Measurements from ENCODE around the gene DQX1. TPM values are rescaled to one million over a fixed set of nuclear protein-coding genes. Genes with fewer than 3 reads are reported as not detected.

DQX1 gene
- total and polyA plus RNA-seq, 9 of the 15 experiments (the other 6 are each of a cell fraction or from before 2014, with no cell fraction given) = 0.04 to 0.38 (median 0.18) TPM; not detected in 1

GRCh38 chr2:74536166-74536950 is 10.3 kb upstream of the DQX1 start:
- Histone ChIP-seq H3K4me1 (replicated peaks in 1 of 2; ENCODE audit: control insufficient read depth in 2 of 2, insufficient read depth in 2 of 2, low read length in 2 of 2) (peaks cover 11 to 20% of the 10 kb centered on the region in 2 experiments; a peak in 4 of 5 replicates), H3K9me3 (replicated peaks; ENCODE audit: control insufficient read depth, insufficient read depth, low read depth, low read length) (no peaks in the 10 kb centered on the region), H3K27ac (ENCODE audit: extremely low read depth, low read depth, low read length) (no peak overlapping the region), H3K9ac (ENCODE audit: insufficient read depth in 1 of 2, low read depth in 2 of 2, low read length in 2 of 2) (peak overlapping the region in 1 of 2 experiments; percentile 37; a peak in 1 of 4 replicates), H3K79me2 (ENCODE audit: control insufficient read depth, insufficient read depth, low read length) (peaks cover 8% of the 10 kb centered on the region), H3K4me2 (ENCODE audit: insufficient read depth, low read length) (no peak overlapping the region), H4K20me1 (replicated peaks; ENCODE audit: control insufficient read depth, insufficient read depth, low read length) (no peaks in the 10 kb centered on the region), H3K9me1 (ENCODE audit: control insufficient read depth, insufficient read depth, low read length) (no peaks in the 10 kb centered on the region), H2AFZ (ENCODE audit: low read depth, low read length) (no peak overlapping the region), H3K27me3 (ENCODE audit: control insufficient read depth in 2 of 2, insufficient read depth in 2 of 2, low read length in 2 of 2) (no peaks in the 10 kb centered on the region), H3K4me3 (no peak overlapping the region), H3K36me3 (ENCODE audit: control insufficient read depth, insufficient read depth, low read length) (peaks cover 24% of the 10 kb centered on the region)
- DNase-seq (ENCODE audit: extremely low read depth in 1 of 4, low spot score in 3 of 4) = no peak
- CTCF ChIA-PET (ENCODE audit: low intra/inter-chr PET ratio) = interaction anchor here (0.6 kb wide), 1 partner anchor 58 kb away, joined by 3 read pairs; no protein-coding TSS in a partner anchor
- FAIRE-seq = no peak
- ATAC-seq = no peak
- TF ChIP-seq POLR2H (tag; IDR thresholded peaks at IDR 0.05; ENCODE audit: low read depth) = no peak
- peak; percentile 56 for TF ChIP-seq POLR2G (IDR thresholded peaks at IDR 0.05; ENCODE audit: low read depth, low read length)
- POLR2A ChIA-PET = interaction anchor here (0.6 kb wide), 1 partner anchor 21 kb away, joined by 3 read pairs; no protein-coding TSS in a partner anchor
- intact Hi-C loops (cut with micrococcal nuclease) (no loop called here), in situ Hi-C loops (cut with MboI) (no loop called here)
- 50% methylated on average over 18 of the region's 23 CpGs for WGBS (ENCODE audit: insufficient coverage, low coverage, missing lambda C conversion rate)
- BruUV-seq (replicated peaks) = no TSS peak

DNA sequence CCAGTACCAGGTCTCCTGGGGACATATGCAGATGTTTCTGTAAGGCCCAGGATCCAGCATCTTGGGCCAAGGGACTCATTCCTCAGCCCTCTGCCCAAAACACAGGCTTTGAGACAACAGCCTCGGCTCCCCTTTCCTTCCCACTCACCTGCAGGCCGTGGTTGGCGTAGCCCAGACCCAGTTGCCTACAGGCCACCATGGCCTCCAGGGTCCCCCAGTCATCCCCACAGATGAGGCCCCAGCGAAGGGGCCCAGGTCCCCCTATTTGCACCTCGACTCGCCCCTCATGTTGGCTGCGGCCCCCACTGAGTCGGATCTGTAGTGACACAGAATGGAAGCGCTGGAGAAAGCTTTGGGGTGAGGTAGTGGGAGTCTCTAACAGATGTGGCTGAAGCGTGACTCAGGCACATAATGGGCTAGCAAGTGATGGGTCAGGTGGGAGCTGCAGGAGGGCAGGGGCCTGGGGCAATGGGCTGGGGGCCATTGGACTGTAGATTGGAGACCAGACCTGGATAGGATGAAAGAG is 9.5 kb upstream of the DQX1 start:
- no peaks in the 10 kb centered on the region for H3K27me3 ChIP-seq (ENCODE audit: control insufficient read depth in 2 of 2, insufficient read depth in 2 of 2, low read length in 2 of 2)
- 52% methylated on average over 10 of the region's 10 CpGs for WGBS (ENCODE audit: insufficient coverage, low coverage, missing lambda C conversion rate)
- no peak overlapping the region for H3K27ac ChIP-seq (ENCODE audit: extremely low read depth, low read depth, low read length)
- no peak for DNase-seq (ENCODE audit: extremely low read depth in 1 of 4, low spot score in 3 of 4)
- H3K4me3 ChIP-seq = no peak overlapping the region
- H3K4me1 ChIP-seq (replicated peaks in 1 of 2; ENCODE audit: control insufficient read depth in 2 of 2, insufficient read depth in 2 of 2, low read length in 2 of 2) = peaks cover 19 to 29% of the 10 kb centered on the region in 2 experiments; a peak in 4 of 5 replicates
- ChIA-PET POLR2A (interaction anchor here (0.6 kb wide), 1 partner anchor 22 kb away, joined by 3 read pairs; no protein-coding TSS in a partner anchor), CTCF (ENCODE audit: low intra/inter-chr PET ratio) (interaction anchor here (0.6 kb wide), 1 partner anchor 57 kb away, joined by 3 read pairs; no protein-coding TSS in a partner anchor)
- ATAC-seq = no peak
- intact Hi-C loops (cut with micrococcal nuclease) (no loop called here), in situ Hi-C loops (cut with MboI) (no loop called here)
- H3K9ac ChIP-seq (ENCODE audit: insufficient read depth in 1 of 2, low read depth in 2 of 2, low read length in 2 of 2) = no peak overlapping the region
- no peak for TF ChIP-seq BDP1 (IDR thresholded peaks at IDR 0.05; ENCODE audit: insufficient read depth, insufficient read length)
- peak; percentile 53 for TF ChIP-seq POLR2G (IDR thresholded peaks at IDR 0.05; ENCODE audit: low read depth, low read length)
- no peaks in the 10 kb centered on the region for H4K20me1 ChIP-seq (replicated peaks; ENCODE audit: control insufficient read depth, insufficient read depth, low read length)
- no peaks in the 10 kb centered on the region for H3K9me3 ChIP-seq (replicated peaks; ENCODE audit: control insufficient read depth, insufficient read depth, low read depth, low read length)
- FAIRE-seq = no peak
- no peak overlapping the region for H2AFZ ChIP-seq (ENCODE audit: low read depth, low read length)
- H3K4me2 ChIP-seq (ENCODE audit: insufficient read depth, low read length) = no peak overlapping the region
- BruUV-seq (replicated peaks) = no TSS peak
- peaks cover 31% of the 10 kb centered on the region for H3K36me3 ChIP-seq (ENCODE audit: control insufficient read depth, insufficient read depth, low read length)
- H3K79me2 ChIP-seq (ENCODE audit: control insufficient read depth, insufficient read depth, low read length) = peaks cover 16% of the 10 kb centered on the region
- peaks cover 3% of the 10 kb centered on the region for H3K9me1 ChIP-seq (ENCODE audit: control insufficient read depth, insufficient read depth, low read length)

All from K562 (cell line).